Peyer's patch (tissue), 4 donors: ENCODE measurements around the gene SKAP2.

Experiments used
- POLR2A ChIP-seq, 2 donors: fragments of 450-650 bp; IDR thresholded peaks; one replicate each; pipeline ENCODE4 v1.5.1; 2017; ENCODE audit warnings: antibody characterized with exemption in 2 of 2, mild to moderate bottlenecking in 2 of 2, moderate library complexity in 2 of 2
- TF ChIP-seq, protein P1 (sequence below), 6 experiments: fragments of 450-650 bp in 4 of 6; fragments of 200-600 bp in 2 of 6; sonication (generic) in 1 of 6; IDR thresholded peaks; one replicate each; pipeline ENCODE4 v1.5.1; 2017 to 2019; ENCODE audit warnings: antibody characterized with exemption in 6 of 6, mild to moderate bottlenecking in 3 of 6, moderate library complexity in 1 of 6

DNA sequence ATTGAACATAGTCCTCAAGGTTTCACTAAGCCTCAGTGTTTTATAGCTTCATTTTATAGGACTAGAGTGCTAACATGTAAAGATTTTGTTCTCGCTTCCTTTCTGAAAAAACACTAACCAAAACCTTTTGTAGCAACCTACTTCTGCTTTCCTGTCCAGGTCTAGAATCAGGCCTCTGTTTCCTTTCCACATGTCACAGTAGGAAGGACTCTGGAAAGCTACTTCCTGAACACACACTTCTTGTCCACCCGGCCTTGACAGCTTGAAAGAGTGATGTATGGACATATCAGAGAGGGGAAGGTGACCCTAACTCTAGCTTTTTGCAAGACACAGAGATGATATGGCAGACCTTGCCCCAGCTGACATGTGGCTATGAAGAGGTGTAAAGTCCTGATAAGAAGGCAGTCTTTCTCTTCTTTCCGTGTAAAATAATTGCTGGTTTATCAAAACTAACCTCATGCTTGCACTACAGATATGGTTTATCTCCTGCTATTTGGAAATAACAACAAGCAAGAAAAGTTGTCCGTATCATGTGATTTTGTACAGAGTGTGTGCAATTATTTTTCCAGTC is 175.4 kb downstream of the SKAP2 start:
- TF ChIP-seq POLR2A (IDR thresholded peaks at IDR 0.05), result no peak
- TF ChIP-seq, protein P1, sequence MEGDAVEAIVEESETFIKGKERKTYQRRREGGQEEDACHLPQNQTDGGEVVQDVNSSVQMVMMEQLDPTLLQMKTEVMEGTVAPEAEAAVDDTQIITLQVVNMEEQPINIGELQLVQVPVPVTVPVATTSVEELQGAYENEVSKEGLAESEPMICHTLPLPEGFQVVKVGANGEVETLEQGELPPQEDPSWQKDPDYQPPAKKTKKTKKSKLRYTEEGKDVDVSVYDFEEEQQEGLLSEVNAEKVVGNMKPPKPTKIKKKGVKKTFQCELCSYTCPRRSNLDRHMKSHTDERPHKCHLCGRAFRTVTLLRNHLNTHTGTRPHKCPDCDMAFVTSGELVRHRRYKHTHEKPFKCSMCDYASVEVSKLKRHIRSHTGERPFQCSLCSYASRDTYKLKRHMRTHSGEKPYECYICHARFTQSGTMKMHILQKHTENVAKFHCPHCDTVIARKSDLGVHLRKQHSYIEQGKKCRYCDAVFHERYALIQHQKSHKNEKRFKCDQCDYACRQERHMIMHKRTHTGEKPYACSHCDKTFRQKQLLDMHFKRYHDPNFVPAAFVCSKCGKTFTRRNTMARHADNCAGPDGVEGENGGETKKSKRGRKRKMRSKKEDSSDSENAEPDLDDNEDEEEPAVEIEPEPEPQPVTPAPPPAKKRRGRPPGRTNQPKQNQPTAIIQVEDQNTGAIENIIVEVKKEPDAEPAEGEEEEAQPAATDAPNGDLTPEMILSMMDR (IDR thresholded peaks at IDR 0.05), result no peak
